ENCODE data around the gene XXYLT1. TPM values are rescaled to one million over a fixed set of nuclear protein-coding genes. Genes with fewer than 3 reads are reported as not detected.

The XXYLT1 gene
- total RNA-seq, 1 donor from 2014 or later: 42.9 TPM

DNA sequence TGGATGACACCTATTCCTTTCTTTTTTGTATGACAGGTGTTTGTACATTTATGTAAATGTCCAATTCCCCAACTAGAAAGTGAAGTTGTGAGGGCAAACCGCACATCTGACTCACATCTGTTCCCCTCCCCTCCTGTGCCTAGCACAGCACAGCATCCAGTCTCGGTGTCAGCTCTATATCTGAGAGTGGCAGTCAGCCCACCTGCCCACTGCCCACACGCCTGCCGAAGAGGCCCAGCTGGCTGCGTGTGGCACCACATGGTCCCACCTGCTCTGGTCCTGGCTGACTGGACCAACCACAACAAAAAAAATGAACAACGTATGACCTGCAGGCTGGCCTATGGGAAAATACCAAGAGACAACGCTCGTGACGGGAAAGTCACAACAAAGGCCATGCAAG, 62.8 kb downstream of the XXYLT1 start:
- peaks cover 11% of the 10 kb centered on the region for H3K36me3 Mint-ChIP-seq
- H3K27me3 Mint-ChIP-seq (ENCODE audit: low read depth): no peaks in the 10 kb centered on the region
- peaks cover 48% of the 10 kb centered on the region for H3K4me1 Mint-ChIP-seq
- H3K9me3 Mint-ChIP-seq: peaks cover 4% of the 10 kb centered on the region
- H3K4me3 Mint-ChIP-seq: no peak overlapping the region
- TF ChIP-seq, protein P1, sequence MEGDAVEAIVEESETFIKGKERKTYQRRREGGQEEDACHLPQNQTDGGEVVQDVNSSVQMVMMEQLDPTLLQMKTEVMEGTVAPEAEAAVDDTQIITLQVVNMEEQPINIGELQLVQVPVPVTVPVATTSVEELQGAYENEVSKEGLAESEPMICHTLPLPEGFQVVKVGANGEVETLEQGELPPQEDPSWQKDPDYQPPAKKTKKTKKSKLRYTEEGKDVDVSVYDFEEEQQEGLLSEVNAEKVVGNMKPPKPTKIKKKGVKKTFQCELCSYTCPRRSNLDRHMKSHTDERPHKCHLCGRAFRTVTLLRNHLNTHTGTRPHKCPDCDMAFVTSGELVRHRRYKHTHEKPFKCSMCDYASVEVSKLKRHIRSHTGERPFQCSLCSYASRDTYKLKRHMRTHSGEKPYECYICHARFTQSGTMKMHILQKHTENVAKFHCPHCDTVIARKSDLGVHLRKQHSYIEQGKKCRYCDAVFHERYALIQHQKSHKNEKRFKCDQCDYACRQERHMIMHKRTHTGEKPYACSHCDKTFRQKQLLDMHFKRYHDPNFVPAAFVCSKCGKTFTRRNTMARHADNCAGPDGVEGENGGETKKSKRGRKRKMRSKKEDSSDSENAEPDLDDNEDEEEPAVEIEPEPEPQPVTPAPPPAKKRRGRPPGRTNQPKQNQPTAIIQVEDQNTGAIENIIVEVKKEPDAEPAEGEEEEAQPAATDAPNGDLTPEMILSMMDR (IDR thresholded peaks at IDR 0.05; ENCODE audit: unreplicated experiment): no peak
- H3K27ac Mint-ChIP-seq: no peak overlapping the region
- no peak for DNase-seq (ENCODE audit: low spot score in 2 of 2, unreplicated experiment in 2 of 2)

DNA sequence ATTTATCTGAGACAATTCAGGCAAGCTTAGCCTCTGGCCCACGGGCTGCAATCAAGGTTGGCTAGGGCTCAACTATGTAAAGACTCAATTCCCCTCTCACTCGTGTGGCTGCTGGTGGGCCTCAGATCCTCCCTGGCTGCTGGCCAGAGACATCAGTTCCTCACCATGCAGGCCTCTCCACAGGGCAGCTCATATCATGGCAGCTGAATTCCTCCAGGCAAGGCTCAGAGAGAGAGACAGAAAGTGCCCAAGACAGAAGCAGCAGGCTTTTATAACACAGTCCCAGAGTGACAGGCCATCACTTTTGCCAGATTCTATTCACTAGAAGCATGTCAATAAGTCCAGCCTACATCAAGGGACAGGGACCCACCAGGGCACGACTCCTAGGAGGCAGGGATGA, 63.2 kb downstream of the XXYLT1 start:
- no peaks in the 10 kb centered on the region for H3K27me3 Mint-ChIP-seq (ENCODE audit: low read depth)
- DNase-seq (ENCODE audit: low spot score in 2 of 2, unreplicated experiment in 2 of 2): no peak
- peak overlapping the region; percentile 73 for H3K27ac Mint-ChIP-seq

DNA sequence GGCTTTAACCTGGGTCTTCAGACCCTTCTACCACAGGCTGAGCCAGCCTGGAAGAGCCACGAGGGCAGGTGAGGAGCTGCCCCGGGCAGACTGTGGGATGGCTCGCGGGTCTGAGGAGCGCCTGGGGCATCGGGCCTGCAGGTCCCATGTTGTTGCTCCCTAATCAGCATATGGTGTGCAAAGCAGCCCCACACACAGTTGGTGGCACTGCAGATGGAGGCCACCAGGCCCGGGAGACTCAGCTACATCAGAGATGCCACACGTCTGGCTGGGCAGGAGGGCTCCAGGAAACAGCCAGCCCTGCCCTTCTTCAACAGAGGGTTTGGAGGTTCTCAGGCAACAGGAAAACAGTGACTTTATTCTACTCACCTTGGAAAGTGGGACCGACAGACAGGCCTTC, 63.9 kb downstream of the XXYLT1 start:
- peaks cover 4% of the 10 kb centered on the region for H3K9me3 Mint-ChIP-seq
- peaks cover 6% of the 10 kb centered on the region for H3K36me3 Mint-ChIP-seq
- TF ChIP-seq, protein P1 (IDR thresholded peaks at IDR 0.05; ENCODE audit: unreplicated experiment): no peak
- no peak for DNase-seq (ENCODE audit: low spot score in 2 of 2, unreplicated experiment in 2 of 2)
- no peak overlapping the region for H3K27ac Mint-ChIP-seq
- H3K4me3 Mint-ChIP-seq: no peak overlapping the region
- H3K27me3 Mint-ChIP-seq (ENCODE audit: low read depth): no peaks in the 10 kb centered on the region
- peaks cover 50% of the 10 kb centered on the region for H3K4me1 Mint-ChIP-seq

More for the DNA sequence above, 63.2 kb downstream of the XXYLT1 start:
- Mint-ChIP-seq H3K4me3 (no peak overlapping the region), H3K36me3 (peaks cover 8% of the 10 kb centered on the region), H3K9me3 (peaks cover 4% of the 10 kb centered on the region), H3K4me1 (peaks cover 50% of the 10 kb centered on the region)
- TF ChIP-seq, protein P1 (IDR thresholded peaks at IDR 0.05; ENCODE audit: unreplicated experiment): no peak

DNA sequence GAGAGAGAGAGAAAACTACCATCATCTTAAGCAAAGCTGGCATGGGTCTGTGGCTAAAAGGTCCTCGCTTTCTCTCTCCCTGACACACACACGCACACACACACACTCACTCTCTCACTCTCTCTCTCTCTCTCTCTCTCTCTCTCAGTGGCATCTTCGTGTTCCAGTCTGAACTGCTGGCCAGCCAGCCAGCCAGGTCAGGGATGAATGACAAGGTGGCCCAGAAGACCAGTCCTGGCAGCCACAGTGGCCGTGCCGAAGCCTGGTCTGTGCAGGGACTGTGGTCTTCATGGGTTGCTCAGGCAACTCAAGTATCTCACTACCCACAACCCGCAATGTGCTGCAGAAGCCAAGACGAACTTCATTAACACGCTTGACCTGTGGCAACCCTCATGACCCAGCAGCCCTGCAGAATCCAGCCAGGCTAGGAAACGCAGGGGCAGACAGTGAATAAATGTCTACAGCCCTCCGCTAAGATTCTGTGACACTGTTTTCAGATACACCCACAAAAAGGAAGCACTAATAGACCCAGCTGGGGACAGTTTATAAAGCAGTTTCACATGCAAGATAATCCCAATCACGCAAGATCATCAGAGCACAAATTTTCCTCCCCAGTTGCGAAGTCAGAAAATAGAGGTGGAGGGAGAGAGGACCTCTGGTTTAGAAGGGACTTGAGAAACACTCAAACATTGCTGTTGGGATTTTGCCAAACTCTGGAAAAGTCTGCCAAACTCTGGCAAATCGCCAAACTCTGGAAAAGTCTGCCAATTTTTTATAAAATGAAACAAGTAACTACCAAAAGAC, 66.4 kb downstream of the XXYLT1 start:
- H3K9me3 Mint-ChIP-seq: no peaks in the 10 kb centered on the region

DNA sequence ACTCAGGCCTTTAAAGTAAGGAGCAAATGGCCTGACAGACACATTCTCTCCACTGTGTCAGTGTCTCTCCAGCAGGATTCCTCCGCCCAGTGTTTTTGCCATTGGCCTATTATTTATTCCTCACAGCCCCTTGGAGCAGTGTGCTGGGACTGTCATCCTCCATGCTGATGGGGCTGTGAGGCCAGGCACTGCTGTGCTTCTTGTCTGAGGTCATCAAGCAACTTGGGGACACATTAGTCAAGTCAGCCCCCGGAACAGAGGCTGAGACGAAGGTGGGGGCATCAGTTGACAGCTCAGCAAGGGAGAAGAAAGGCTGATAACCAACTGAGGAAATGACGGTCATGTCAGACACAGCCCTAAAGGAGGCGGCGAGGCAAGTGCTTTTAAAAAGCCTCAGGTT, 67.4 kb downstream of the XXYLT1 start:
- Mint-ChIP-seq H3K27ac (peak overlapping the region; percentile 87), H3K4me3 (no peak overlapping the region), H3K27me3 (ENCODE audit: low read depth) (no peaks in the 10 kb centered on the region), H3K4me1 (peaks cover 29% of the 10 kb centered on the region), H3K9me3 (no peaks in the 10 kb centered on the region), H3K36me3 (peaks cover 3% of the 10 kb centered on the region)
- TF ChIP-seq, protein P1 (IDR thresholded peaks at IDR 0.05; ENCODE audit: unreplicated experiment): no peak
- DNase-seq (ENCODE audit: low spot score in 2 of 2, unreplicated experiment in 2 of 2): no peak

More for the DNA sequence above, 66.4 kb downstream of the XXYLT1 start:
- peaks cover 33% of the 10 kb centered on the region for H3K4me1 Mint-ChIP-seq
- no peaks in the 10 kb centered on the region for H3K27me3 Mint-ChIP-seq (ENCODE audit: low read depth)
- TF ChIP-seq, protein P1 (IDR thresholded peaks at IDR 0.05; ENCODE audit: unreplicated experiment): no peak
- peak in 1 of 2 experiments; percentile 48 for DNase-seq (ENCODE audit: low spot score in 2 of 2, unreplicated experiment in 2 of 2)
- no peak overlapping the region for H3K4me3 Mint-ChIP-seq
- H3K27ac Mint-ChIP-seq: peak overlapping the region; percentile 90
- peaks cover 3% of the 10 kb centered on the region for H3K36me3 Mint-ChIP-seq
